RCC 7860 (cell line): ENCODE results near the gene CLHC1.
"Not testable (repeated sequence)": the region's sequence is repeated elsewhere in the genome, so short reads cannot be mapped to it uniquely, and the experiment has no call there.

Source experiments
- DNase-seq: peaks from one replicate; pipeline ENCODE4 v3.0.0-alpha.2; 2015; ENCODE audit warnings: low spot score
- FAIRE-seq: peaks from 2 replicates; lab custom pipeline; 2012; peaks lifted over from hg19 to GRCh38; lab: Jason Lieb, UNC

CLHC1 gene

GRCh38 chr2:55138014-55138881, 93.8 kb downstream of the CLHC1 start:
- DNase-seq (no peak), FAIRE-seq (no peak)

GRCh38 chr2:55137024-55137958, 94.8 kb downstream of the CLHC1 start:
- DNase-seq (no peak), FAIRE-seq (no peak)

GRCh38 chr2:55136138-55136541, 96.0 kb downstream of the CLHC1 start:
- DNase-seq = no peak
- FAIRE-seq = no peak

GRCh38 chr2:55135491-55135890, 96.6 kb downstream of the CLHC1 start:
- DNase-seq (no peak), FAIRE-seq (no peak)

- FAIRE-seq = no peak
Observed at GRCh38 chr2:55134316-55134706, 97.8 kb downstream of the CLHC1 start.

GRCh38 chr2:55133467-55134315, 98.4 kb downstream of the CLHC1 start:
- FAIRE-seq = no peak
- DNase-seq = no peak

More at GRCh38 chr2:55134316-55134706, 97.8 kb downstream of the CLHC1 start:
- DNase-seq = no peak

- FAIRE-seq (no peak), DNase-seq (no peak)
Observed at GRCh38 chr2:55130849-55131248, 101.2 kb downstream of the CLHC1 start.

GRCh38 chr2:55126643-55127042, 105.5 kb downstream of the CLHC1 start:
- not testable (repeated sequence) for FAIRE-seq, DNase-seq
